ENCODE data around the gene PTPRR.

- TF ChIP-seq SMC3 (IDR thresholded peaks at IDR 0.05; ENCODE audit: low read depth, low read length), result no peak
- no peak for TF ChIP-seq CTCF (conservative IDR thresholded peaks at IDR 0.05; ENCODE audit: low read depth, low read length)
- no peak for TF ChIP-seq POLR2A (IDR thresholded peaks at IDR 0.05; ENCODE audit: low read depth, low read length)
- TF ChIP-seq MAZ (IDR thresholded peaks at IDR 0.05; ENCODE audit: borderline replicate concordance, low read depth, low read length), result no peak
- no peak for TF ChIP-seq FOS (IDR thresholded peaks at IDR 0.05; ENCODE audit: low read depth, low read length)
- TF ChIP-seq MXI1 (IDR thresholded peaks at IDR 0.05; ENCODE audit: borderline replicate concordance, low read depth, low read length), result no peak
- TF ChIP-seq MAFK (IDR thresholded peaks at IDR 0.05; ENCODE audit: low read depth, low read length), result no peak
- TF ChIP-seq NFE2L2 (IDR thresholded peaks at IDR 0.05; ENCODE audit: low read depth, low read length), result no peak
- no peak for TF ChIP-seq CEBPB (IDR thresholded peaks at IDR 0.05; ENCODE audit: low read depth, low read length)
- no peak for TF ChIP-seq CHD1 (IDR thresholded peaks at IDR 0.05; ENCODE audit: low read depth, low read length)
- no peak for TF ChIP-seq RAD21 (IDR thresholded peaks at IDR 0.05; ENCODE audit: low read length)
Measured at GRCh38 chr12:70809887-70810286, 110.7 kb downstream of the PTPRR start.

Measured in IMR-90 (cell line).